ENCODE measurements around the gene TBL1XR1.

DNA sequence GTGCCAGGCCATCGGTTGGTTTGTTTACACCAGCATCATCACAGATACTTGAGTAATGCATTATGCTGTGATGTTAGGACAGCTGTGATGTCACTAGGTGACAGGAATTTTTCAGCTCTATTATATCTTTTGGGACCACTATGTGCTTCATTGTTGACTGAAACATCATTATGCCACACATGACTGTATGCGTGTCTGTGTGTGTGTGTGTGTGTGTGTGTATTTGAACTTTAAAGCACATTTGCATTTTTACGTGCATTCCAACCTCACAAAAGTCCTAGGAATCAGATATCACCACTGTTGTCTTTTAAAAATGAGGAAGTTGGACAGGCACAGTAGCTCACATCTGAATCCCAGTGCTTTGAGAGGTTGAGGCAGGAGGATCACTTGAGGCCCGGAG is 223.0 kb downstream of the TBL1XR1 start:
- TF ChIP-seq MAFK (IDR thresholded peaks at IDR 0.05; ENCODE audit: low read depth, low read length) (no peak), POLR2A (IDR thresholded peaks at IDR 0.05; ENCODE audit: low read depth, low read length) (no peak), MAZ (IDR thresholded peaks at IDR 0.05; ENCODE audit: borderline replicate concordance, low read depth, low read length) (no peak), RAD21 (IDR thresholded peaks at IDR 0.05; ENCODE audit: low read length) (no peak), CEBPB (IDR thresholded peaks at IDR 0.05; ENCODE audit: low read depth, low read length) (no peak), BHLHE40 (IDR thresholded peaks at IDR 0.05; ENCODE audit: low read depth, low read length) (no peak), MXI1 (IDR thresholded peaks at IDR 0.05; ENCODE audit: borderline replicate concordance, low read depth, low read length) (no peak)
- TF ChIP-seq, protein P1, sequence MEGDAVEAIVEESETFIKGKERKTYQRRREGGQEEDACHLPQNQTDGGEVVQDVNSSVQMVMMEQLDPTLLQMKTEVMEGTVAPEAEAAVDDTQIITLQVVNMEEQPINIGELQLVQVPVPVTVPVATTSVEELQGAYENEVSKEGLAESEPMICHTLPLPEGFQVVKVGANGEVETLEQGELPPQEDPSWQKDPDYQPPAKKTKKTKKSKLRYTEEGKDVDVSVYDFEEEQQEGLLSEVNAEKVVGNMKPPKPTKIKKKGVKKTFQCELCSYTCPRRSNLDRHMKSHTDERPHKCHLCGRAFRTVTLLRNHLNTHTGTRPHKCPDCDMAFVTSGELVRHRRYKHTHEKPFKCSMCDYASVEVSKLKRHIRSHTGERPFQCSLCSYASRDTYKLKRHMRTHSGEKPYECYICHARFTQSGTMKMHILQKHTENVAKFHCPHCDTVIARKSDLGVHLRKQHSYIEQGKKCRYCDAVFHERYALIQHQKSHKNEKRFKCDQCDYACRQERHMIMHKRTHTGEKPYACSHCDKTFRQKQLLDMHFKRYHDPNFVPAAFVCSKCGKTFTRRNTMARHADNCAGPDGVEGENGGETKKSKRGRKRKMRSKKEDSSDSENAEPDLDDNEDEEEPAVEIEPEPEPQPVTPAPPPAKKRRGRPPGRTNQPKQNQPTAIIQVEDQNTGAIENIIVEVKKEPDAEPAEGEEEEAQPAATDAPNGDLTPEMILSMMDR (conservative IDR thresholded peaks at IDR 0.05; ENCODE audit: low read depth, low read length), result no peak
- TF ChIP-seq, protein P2, sequence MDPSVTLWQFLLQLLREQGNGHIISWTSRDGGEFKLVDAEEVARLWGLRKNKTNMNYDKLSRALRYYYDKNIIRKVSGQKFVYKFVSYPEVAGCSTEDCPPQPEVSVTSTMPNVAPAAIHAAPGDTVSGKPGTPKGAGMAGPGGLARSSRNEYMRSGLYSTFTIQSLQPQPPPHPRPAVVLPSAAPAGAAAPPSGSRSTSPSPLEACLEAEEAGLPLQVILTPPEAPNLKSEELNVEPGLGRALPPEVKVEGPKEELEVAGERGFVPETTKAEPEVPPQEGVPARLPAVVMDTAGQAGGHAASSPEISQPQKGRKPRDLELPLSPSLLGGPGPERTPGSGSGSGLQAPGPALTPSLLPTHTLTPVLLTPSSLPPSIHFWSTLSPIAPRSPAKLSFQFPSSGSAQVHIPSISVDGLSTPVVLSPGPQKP (IDR thresholded peaks at IDR 0.05; ENCODE audit: borderline replicate concordance, low read depth, low read length), result no peak

All from IMR-90 (cell line).